GM21619 (cell line): Measurements from ENCODE around the gene MPV17L2.

Experiments used
- ATAC-seq: cut with Tn5 transposase; IDR thresholded peaks from one replicate; pipeline ENCODE4 v1.9.1; 2021; ENCODE audit not compliant: unreplicated experiment

MPV17L2 gene

GRCh38 chr19:18232540-18233223 lies 39.7 kb downstream of the MPV17L2 start:
- ATAC-seq = no peak

- no peak for ATAC-seq
Measured at GRCh38 chr19:18233224-18233825, 40.3 kb downstream of the MPV17L2 start.

- ATAC-seq = no peak
Measured at GRCh38 chr19:18234194-18234593, 41.2 kb downstream of the MPV17L2 start.

- ATAC-seq = no peak
Measured at GRCh38 chr19:18239303-18239702, 46.3 kb downstream of the MPV17L2 start.

DNA sequence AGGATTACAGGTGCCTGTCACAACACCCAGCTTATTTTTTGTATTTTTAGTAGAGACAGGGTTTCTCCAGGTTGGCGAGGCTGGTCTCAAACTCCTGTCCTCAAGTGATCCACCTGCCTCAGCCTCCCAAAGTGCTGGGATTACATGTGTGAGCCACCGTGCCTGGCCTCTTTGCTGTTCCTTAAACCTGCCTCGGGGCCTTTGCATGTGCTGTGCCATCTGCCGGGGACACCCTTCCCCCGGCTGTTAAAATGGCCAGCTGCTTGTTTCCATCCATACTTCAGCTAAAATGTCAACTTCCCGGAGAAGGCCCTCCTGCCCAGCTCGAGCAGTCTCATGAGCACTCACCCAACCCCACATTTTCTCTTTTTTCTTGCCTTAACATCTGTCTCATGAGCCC lies 52.3 kb downstream of the MPV17L2 start:
- ATAC-seq = no peak
